ENCODE measurements around the gene APLP2. TPM values are rescaled to one million over a fixed set of nuclear protein-coding genes. Genes with fewer than 3 reads are reported as not detected.

APLP2 gene
- total and polyA plus RNA-seq, 2 of the 4 experiments (the other 2 are of a cell fraction): 127 to 235 TPM

GRCh38 chr11:130127509-130127908 is 57.8 kb downstream of the APLP2 start:
- Histone ChIP-seq H2AK9ac (replicated peaks; ENCODE audit: low read depth, low read length, poor library complexity) (no peak overlapping the region), H3K9me1 (ENCODE audit: insufficient read depth, low read length) (peaks cover 6% of the 10 kb centered on the region), H3K79me1 (ENCODE audit: low read depth in 1 of 2, low read length in 2 of 2) (peaks cover 0 to 17% of the 10 kb centered on the region in 2 experiments; a peak in 2 of 4 replicates), H2AFZ (replicated peaks; ENCODE audit: low read length, poor library complexity) (no peak overlapping the region), H4K5ac (ENCODE audit: low read depth, low read length) (no peak overlapping the region), H4K91ac (ENCODE audit: insufficient read depth, low read depth, low read length) (no peak overlapping the region), H3K14ac (replicated peaks; ENCODE audit: low read depth, low read length) (no peak overlapping the region), H2AK5ac (ENCODE audit: low read depth, low read length) (no peak overlapping the region), H3K18ac (ENCODE audit: low read depth, low read length) (no peak overlapping the region), H3K23ac (ENCODE audit: low read depth, low read length) (no peak overlapping the region), H3K9ac (ENCODE audit: low read depth, low read length) (no peak overlapping the region), H4K8ac (ENCODE audit: low read depth in 2 of 2, low read length in 2 of 2) (no peak overlapping the region), H3K4me1 (ENCODE audit: control insufficient read depth, insufficient read depth, low read length) (peaks cover 3% of the 10 kb centered on the region), H3K27me3 (ENCODE audit: control insufficient read depth, insufficient read depth, low read length) (no peaks in the 10 kb centered on the region), H3K56ac (ENCODE audit: extremely low read depth, insufficient read depth, low read length) (no peak overlapping the region), H3K4me3 (ENCODE audit: insufficient read depth, low read depth, low read length) (no peak overlapping the region), H2BK15ac (ENCODE audit: low read depth, low read length) (no peak overlapping the region), H2BK120ac (ENCODE audit: low read depth, low read length) (no peak overlapping the region), H2BK20ac (ENCODE audit: low read depth, low read length) (no peak overlapping the region), H3K4me2 (ENCODE audit: low read depth, low read length) (no peak overlapping the region), H3K4ac (ENCODE audit: low read depth, low read length) (no peak overlapping the region), H4K20me1 (ENCODE audit: insufficient read depth, low read length) (peaks cover 7% of the 10 kb centered on the region), H3K9me3 (ENCODE audit: control insufficient read depth, insufficient read depth, low read length) (no peaks in the 10 kb centered on the region), H3K36me3 (ENCODE audit: control insufficient read depth, insufficient read depth, low read length) (peaks cover 45% of the 10 kb centered on the region), H2BK5ac (ENCODE audit: low read depth, low read length, poor library complexity, severe bottlenecking) (no peak overlapping the region), H3K27ac (ENCODE audit: insufficient read depth, low read length) (no peak overlapping the region)
- in situ Hi-C loops (cut with MboI; ENCODE audit: low sequenced_read_pairs): no loop called here
- no TSS peak for BruUV-seq (replicated peaks)
- intact Hi-C loops (cut with micrococcal nuclease): no loop called here
- ChIA-PET POLR2A (ENCODE audit: unreplicated experiment) (no interaction called here), CTCF (no interaction called here)
- no peak for ATAC-seq (ENCODE audit: low read depth)
- DNase-seq: no peak
- no CpG with 5 or more reads among the region's 4 CpGs for WGBS, 2 experiments (ENCODE audit: extremely low coverage in 2 of 2, insufficient read length in 1 of 2)
- dilution Hi-C loops (cut with HindIII; ENCODE audit: low sequenced_read_pairs, unreplicated experiment): loop anchor here (25.0 kb wide), 1 partner anchor 190 kb away; no protein-coding TSS in a partner anchor
- no peak for TF ChIP-seq RAD21 (IDR thresholded peaks at IDR 0.05; ENCODE audit: low read length)
- no peak for TF ChIP-seq BHLHE40 (IDR thresholded peaks at IDR 0.05; ENCODE audit: low read depth, low read length)
- no peak for TF ChIP-seq POLR2A (IDR thresholded peaks at IDR 0.05; ENCODE audit: low read depth, low read length)
- TF ChIP-seq NFE2L2 (IDR thresholded peaks at IDR 0.05; ENCODE audit: low read depth, low read length): no peak
- no peak for TF ChIP-seq FOS (IDR thresholded peaks at IDR 0.05; ENCODE audit: low read depth, low read length)
- TF ChIP-seq RCOR1 (IDR thresholded peaks at IDR 0.05; ENCODE audit: insufficient replicate concordance, low read length): no peak
- no peak for TF ChIP-seq CHD1 (IDR thresholded peaks at IDR 0.05; ENCODE audit: low read depth, low read length)
- no peak for TF ChIP-seq CEBPB (IDR thresholded peaks at IDR 0.05; ENCODE audit: low read depth, low read length)
- TF ChIP-seq CTCF (conservative IDR thresholded peaks at IDR 0.05; ENCODE audit: low read depth, low read length): no peak
- no peak for TF ChIP-seq MAZ (IDR thresholded peaks at IDR 0.05; ENCODE audit: borderline replicate concordance, low read depth, low read length)
- TF ChIP-seq MAFK (IDR thresholded peaks at IDR 0.05; ENCODE audit: low read depth, low read length): no peak
